Tibial nerve (tissue), 4 donors: Measurements from ENCODE around the gene SLC35A4. TPM values are rescaled to one million over a fixed set of nuclear protein-coding genes. Genes with fewer than 3 reads are reported as not detected.
A peak's percentile ranks its signal among the peaks of the same experiment; 100 is the strongest.

Experiments used
- DNase-seq, 2 donors: peaks; one replicate each; pipeline ENCODE4 v3.0.0-alpha.2; 2019; ENCODE audit warnings: low spot score in 2 of 2
- H3K27ac ChIP-seq, 4 donors: fragments of 200-600 bp; sonication (generic) in 3 of 4; one replicate each; pipeline ENCODE4 v1.5.1; 2017 to 2019; ENCODE audit warnings: mild to moderate bottlenecking in 1 of 4
- H3K27me3 ChIP-seq, 2 donors: fragments of 200-600 bp; sonication (generic) in 1 of 2; one replicate each; pipeline versions ENCODE4 v1.5.1 to v1.6.0; 2017 to 2019
- H3K36me3 ChIP-seq, 3 donors: fragments of 200-600 bp; sonication (generic); one replicate each; pipeline ENCODE4 v1.5.1; 2018 to 2019
- H3K4me1 ChIP-seq, 4 donors: fragments of 200-600 bp; sonication (generic) in 3 of 4; one replicate each; pipeline ENCODE4 v1.5.1; 2017 to 2019
- H3K4me3 ChIP-seq, 4 donors: fragments of 200-600 bp; sonication (generic) in 3 of 4; one replicate each; pipeline ENCODE4 v1.5.1; 2017 to 2019; ENCODE audit warnings: mild to moderate bottlenecking in 1 of 4, moderate library complexity in 1 of 4
- H3K9me3 ChIP-seq, 4 donors: fragments of 200-600 bp; sonication (generic) in 3 of 4; one replicate each; pipeline ENCODE4 v1.5.1; 2017 to 2019
- CTCF ChIP-seq, 5 experiments: fragments of 200-600 bp in 3 of 5; fragments of 450-650 bp in 2 of 5; sonication (generic) in 3 of 5; IDR thresholded peaks; one replicate each; pipeline ENCODE4 v1.5.1; 2016 to 2019; ENCODE audit warnings: antibody characterized with exemption in 5 of 5, mild to moderate bottlenecking in 3 of 5, moderate library complexity in 2 of 5
- EP300 ChIP-seq, 2 donors: sonication (generic); formaldehyde crosslinking; IDR thresholded peaks; one replicate each; pipeline ENCODE4 v1.6.1; 2017; ENCODE audit warnings: antibody characterized with exemption in 2 of 2, mild to moderate bottlenecking in 1 of 2
- POLR2A ChIP-seq, 2 donors: fragments of 450-650 bp; IDR thresholded peaks; one replicate each; pipeline ENCODE4 v1.6.1; 2017; ENCODE audit warnings: antibody characterized with exemption in 2 of 2, mild to moderate bottlenecking in 2 of 2, moderate library complexity in 2 of 2
- WGBS, 2 donors: methylation state at CpG; one replicate each; pipeline ENCODE4 v1.1.5; 2018; 5-methylcytosine and 5-hydroxymethylcytosine counted together
- total RNA-seq, 4 donors: library from RNA; depleted of rRNA; stranded (reverse); fragments of >200 nt; gene quantifications; one replicate each; pipeline ENCODE4 v1.1.0, GENCODE V29; 2016

Gene SLC35A4
- total RNA-seq, 4 donors from 2014 or later: 22.9 to 36.9 (median 26.8) TPM

- 66 to 76% methylated on average over 2 of the region's 2 CpGs for WGBS, 2 donors
Observed at GRCh38 chr5:140553657-140554056, 11.0 kb upstream of the SLC35A4 start.

GRCh38 chr5:140554454-140554853 lies 10.2 kb upstream of the SLC35A4 start:
- DNase-seq: no peak
- no peak for TF ChIP-seq CTCF (IDR thresholded peaks at IDR 0.05)
- TF ChIP-seq EP300 (IDR thresholded peaks at IDR 0.05): no peak
- TF ChIP-seq POLR2A (IDR thresholded peaks at IDR 0.05): no peak
- no peak overlapping the region for H3K4me3 ChIP-seq
- no peaks in the 10 kb centered on the region for H3K27me3 ChIP-seq
- H3K9me3 ChIP-seq: no peaks in the 10 kb centered on the region
- peaks cover 0 to 47% (median 8%) of the 10 kb centered on the region in 3 donors for H3K36me3 ChIP-seq
- H3K27ac ChIP-seq: no peak overlapping the region
- H3K4me1 ChIP-seq: peaks cover 0 to 39% (median 19%) of the 10 kb centered on the region in 4 donors
- 63 to 72% methylated on average over 2 of the region's 2 CpGs for WGBS, 2 donors

More at GRCh38 chr5:140553657-140554056, 11.0 kb upstream of the SLC35A4 start:
- TF ChIP-seq POLR2A (IDR thresholded peaks at IDR 0.05) (no peak), EP300 (IDR thresholded peaks at IDR 0.05) (no peak), CTCF (IDR thresholded peaks at IDR 0.05) (no peak)
- Histone ChIP-seq H3K4me1 (peaks cover 0 to 47% (median 26%) of the 10 kb centered on the region in 4 donors), H3K27me3 (no peaks in the 10 kb centered on the region), H3K27ac (no peak overlapping the region), H3K4me3 (no peak overlapping the region), H3K36me3 (peaks cover 0 to 46% (median 8%) of the 10 kb centered on the region in 3 donors), H3K9me3 (no peaks in the 10 kb centered on the region)
- DNase-seq: no peak

GRCh38 chr5:140555747-140556312 lies 8.8 kb upstream of the SLC35A4 start:
- Histone ChIP-seq H3K9me3 (no peaks in the 10 kb centered on the region), H3K4me1 (peaks cover 0 to 31% (median 15%) of the 10 kb centered on the region in 4 donors), H3K4me3 (peak overlapping the region in 2 of 4 donors; percentile 86), H3K27ac (peak overlapping the region in 2 of 4 donors; percentile 27 to 93), H3K27me3 (no peaks in the 10 kb centered on the region), H3K36me3 (peaks cover 0 to 47% (median under 1%) of the 10 kb centered on the region in 3 donors)
- WGBS, 2 donors: 75 to 81% methylated on average over 1 of the region's 1 CpG
- no peak for TF ChIP-seq EP300 (IDR thresholded peaks at IDR 0.05)
- no peak for DNase-seq

- Histone ChIP-seq H3K36me3 (peaks cover 0 to 47% (median 0%) of the 10 kb centered on the region in 3 donors), H3K27ac (peak overlapping the region in 2 of 4 donors; percentile 88 to 93), H3K27me3 (no peaks in the 10 kb centered on the region), H3K9me3 (no peaks in the 10 kb centered on the region), H3K4me3 (peak overlapping the region; percentile 73 to 86 (median 84)), H3K4me1 (peaks cover 0 to 36% (median 15%) of the 10 kb centered on the region in 4 donors)
- no peak for DNase-seq
- no peak for TF ChIP-seq POLR2A (IDR thresholded peaks at IDR 0.05)
- no peak for TF ChIP-seq EP300 (IDR thresholded peaks at IDR 0.05)
- no peak for TF ChIP-seq CTCF (IDR thresholded peaks at IDR 0.05)
- 3 to 4% methylated on average over 6 of the region's 6 CpGs for WGBS, 2 donors
Observed at GRCh38 chr5:140556438-140556837, 8.2 kb upstream of the SLC35A4 start.

GRCh38 chr5:140557136-140557805 lies 7.4 kb upstream of the SLC35A4 start, which contains the start of gene SRA1:
SRA1 (minus strand) TSS chr5:140557473; CDS start chr5:140557452, 21 bp downstream.
- Histone ChIP-seq H3K4me1 (peaks cover 0 to 45% (median 17%) of the 10 kb centered on the region in 4 donors), H3K27me3 (no peaks in the 10 kb centered on the region), H3K36me3 (peaks cover 0 to 47% (median 0%) of the 10 kb centered on the region in 3 donors), H3K27ac (peak within 1 kb of the TSS; percentile 80 to 94 (median 90)), H3K9me3 (no peaks in the 10 kb centered on the region), H3K4me3 (peak within 1 kb of the TSS; percentile 73 to 86 (median 84))
- WGBS, 2 donors: 1% methylated on average over 31 to 36 of the region's 46 CpGs
- peak; percentile 96 to 97 for TF ChIP-seq EP300 (IDR thresholded peaks at IDR 0.05)
- TF ChIP-seq POLR2A (IDR thresholded peaks at IDR 0.05): peak; percentile 74 to 92
- TF ChIP-seq CTCF (IDR thresholded peaks at IDR 0.05): peak in 2 of 5 experiments; percentile 17 to 26
- peak; percentile 81 to 91 for DNase-seq
